Right lobe of liver (tissue), 6 donors: Measurements from ENCODE around the gene SLC9B2. TPM values are rescaled to one million over a fixed set of nuclear protein-coding genes. Genes with fewer than 3 reads are reported as not detected.

Source experiments
- ATAC-seq, 4 donors: fragments of 200-7000 bp; cut with Tn5 transposase; one replicate each; pipeline ENCODE4 v1.9.1; 2020; ENCODE audit warnings: mild to moderate bottlenecking in 4 of 4, moderate library complexity in 4 of 4
- DNase-seq, 3 donors: peaks; one replicate each; pipeline ENCODE4 v3.0.0-alpha.2; 2020
- H3K27ac ChIP-seq, 3 donors: fragments of 200-600 bp; one replicate each; pipeline ENCODE4 v1.8.0; 2022
- H3K27me3 ChIP-seq, 2 donors: fragments of 200-600 bp; one replicate each; pipeline ENCODE4 v1.8.0; 2022
- H3K36me3 ChIP-seq, 4 donors: fragments of 200-600 bp; sonication (generic) in 1 of 4; one replicate each; pipeline versions ENCODE4 v1.5.1 to v1.8.0; 2017 to 2022; ENCODE audit warnings: control low read depth in 1 of 4
- H3K4me1 ChIP-seq, 4 donors: fragments of 200-600 bp; sonication (generic) in 1 of 4; one replicate each; pipeline versions ENCODE4 v1.5.1 to v1.8.0; 2017 to 2022; ENCODE audit warnings: control low read depth in 1 of 4
- H3K4me3 ChIP-seq, 3 donors: fragments of 200-600 bp; one replicate each; pipeline ENCODE4 v1.8.0; 2022
- H3K9me3 ChIP-seq, 4 donors: fragments of 200-600 bp; sonication (generic) in 1 of 4; one replicate each; pipeline versions ENCODE4 v1.5.1 to v1.8.0; 2017 to 2022; ENCODE audit warnings: control low read depth in 1 of 4
- CTCF ChIP-seq, 4 donors: fragments of 200-600 bp in 3 of 4; fragments of 450-650 bp in 1 of 4; IDR thresholded peaks; one replicate each; pipeline versions ENCODE4 v1.5.1 to v1.8.0; 2016 to 2022; ENCODE audit warnings: antibody characterized with exemption in 4 of 4, mild to moderate bottlenecking in 2 of 4
- POLR2A ChIP-seq: fragments of 450-650 bp; IDR thresholded peaks from one replicate; pipeline ENCODE4 v1.6.1; 2017; ENCODE audit warnings: antibody characterized with exemption, mild to moderate bottlenecking
- WGBS: methylation state at CpG from one replicate; pipeline ENCODE4 v1.1.6; 2018; ENCODE audit warnings: low coverage, low lambda C conversion rate; ENCODE audit not compliant: insufficient coverage; ENCODE audit errors: missing lambda C conversion rate; 5-methylcytosine and 5-hydroxymethylcytosine counted together
- intact Hi-C, 2 donors: fragments of 100-400 bp; cut with DNase I; formaldehyde crosslinking; loops; one replicate each; pipeline versions ENCODE4 v1.11.2 to v1.14.1; 2022
- total RNA-seq, 6 experiments: library from RNA; depleted of rRNA in 2 of 6; stranded (reverse); fragments of >200 nt in 2 of 6; fragmentation: NEBNext Ultra II Directional in 3 of 6; extraction: Animal tissue kit (Norgen Biotek cat#: 25700) in 3 of 6; gene quantifications; one replicate each; pipeline versions ENCODE4 v1.1.0 to v1.2.4, GENCODE V29; 2016 to 2023
- donor health status: DM: no; HTN: yes; CAD: no.
- donor health status: DM: no; HTN: no; CAD: no.
- donor health status: DM: no; HTN: no; CAD: no.
- donor health status: DM: no; HTN: yes; CAD: no.
- donor health status: DM: no; HTN: yes; CAD: no.

The SLC9B2 gene
- total RNA-seq, 6 experiments from 2014 or later: 27.9 to 49.1 (median 40.2) TPM

- DNase-seq (peak; percentile 73 to 84 (median 79)), ATAC-seq (peak; percentile 62 to 81 (median 80))
- TF ChIP-seq POLR2A (peak; percentile 72), CTCF (IDR thresholded peaks at IDR 0.05) (peak in 1 of 4 donors; percentile 3)
- Histone ChIP-seq H3K4me1 (peaks cover 0 to 22% (median 0%) of the 10 kb centered on the region in 4 donors), H3K9me3 (no peaks in the 10 kb centered on the region), H3K36me3 (peaks cover 0 to 5% (median 0%) of the 10 kb centered on the region in 4 donors), H3K4me3 (peak overlapping the region; percentile 71 to 75 (median 74)), H3K27me3 (no peaks in the 10 kb centered on the region), H3K27ac (peak overlapping the region; percentile 90 to 97 (median 97))
- WGBS: 1% methylated on average over 16 of the region's 82 CpGs
- intact Hi-C loops: no loop called here
These were observed 441 bp downstream of the SLC9B2 start for GRCh38 chr4:103075894-103076746.

- H3K4me1 ChIP-seq: peaks cover 0 to 22% (median 0%) of the 10 kb centered on the region in 4 donors
- no peaks in the 10 kb centered on the region for H3K36me3 ChIP-seq
- H3K27me3 ChIP-seq: no peaks in the 10 kb centered on the region
- peak; percentile 76 to 88 (median 81) for ATAC-seq
- H3K27ac ChIP-seq: peak overlapping the region; percentile 90 to 97 (median 97)
- intact Hi-C loops: no loop called here
- no peaks in the 10 kb centered on the region for H3K9me3 ChIP-seq
- TF ChIP-seq POLR2A (peak; percentile 21), CTCF (IDR thresholded peaks at IDR 0.05) (no peak)
- H3K4me3 ChIP-seq: peak overlapping the region; percentile 71 to 75 (median 74)
- DNase-seq: peak in 2 of 3 donors; percentile 57 to 78
- WGBS: 10% methylated on average over 4 of the region's 4 CpGs
These were observed 1.1 kb downstream of the SLC9B2 start for GRCh38 chr4:103075435-103075893.

GRCh38 chr4:103074744-103075434 is 1.7 kb downstream of the SLC9B2 start:
- no peak for TF ChIP-seq CTCF (IDR thresholded peaks at IDR 0.05)
- TF ChIP-seq POLR2A: no peak
- Histone ChIP-seq H3K36me3 (no peaks in the 10 kb centered on the region), H3K4me3 (peak overlapping the region; percentile 24 to 74 (median 71)), H3K27me3 (no peaks in the 10 kb centered on the region), H3K4me1 (peaks cover 0 to 22% (median 0%) of the 10 kb centered on the region in 4 donors), H3K27ac (peak overlapping the region; percentile 67 to 97 (median 97)), H3K9me3 (no peaks in the 10 kb centered on the region)
- WGBS: 20% methylated on average over 9 of the region's 9 CpGs
- DNase-seq (no peak), ATAC-seq (no peak)
- intact Hi-C loops: no loop called here

GRCh38 chr4:103073792-103074438 is 2.6 kb downstream of the SLC9B2 start:
- Histone ChIP-seq H3K36me3 (no peaks in the 10 kb centered on the region), H3K27me3 (no peaks in the 10 kb centered on the region), H3K4me3 (no peak overlapping the region), H3K4me1 (peaks cover 0 to 22% (median 0%) of the 10 kb centered on the region in 4 donors), H3K27ac (peak overlapping the region in 1 of 3 donors; percentile 67), H3K9me3 (no peaks in the 10 kb centered on the region)
- WGBS: 82% methylated on average over 2 of the region's 2 CpGs
- DNase-seq (no peak), ATAC-seq (no peak)
- TF ChIP-seq CTCF (IDR thresholded peaks at IDR 0.05) (no peak), POLR2A (no peak)
- intact Hi-C loops: no loop called here
